HCT116 (cell line): Measurements from ENCODE around the gene IL1RAP.

ENCODE experiments used
- ATF3 ChIP-seq: IDR thresholded peaks from 2 replicates; pipeline ENCODE4 v1.6.1; 2012
- CBX3 ChIP-seq: IDR thresholded peaks from 2 replicates; pipeline ENCODE4 v1.6.1; 2012; ENCODE audit warnings: low read depth
- EGR1 ChIP-seq: IDR thresholded peaks from 2 replicates; pipeline ENCODE4 v1.6.1; 2012; ENCODE audit warnings: low read depth
- EZH2 ChIP-seq: fragments of 200-600 bp; sonication (generic); IDR thresholded peaks from 2 replicates; pipeline ENCODE4 v1.6.1; 2017; ENCODE audit warnings: antibody characterized with exemption, mixed run types
- JUND ChIP-seq: IDR thresholded peaks from 2 replicates; pipeline ENCODE4 v1.6.1; 2012
- MAX ChIP-seq: IDR thresholded peaks from 2 replicates; pipeline ENCODE4 v1.6.1; 2012
- POLR2A ChIP-seq: IDR thresholded peaks from 2 replicates; pipeline ENCODE4 v1.7.0; 2011; ENCODE audit warnings: borderline replicate concordance; ENCODE audit not compliant: insufficient read depth, insufficient read length; ENCODE audit errors: extremely low read depth
- POLR2AphosphoS5 ChIP-seq: IDR thresholded peaks from 2 replicates; pipeline ENCODE4 v1.6.1; 2011; ENCODE audit warnings: mild to moderate bottlenecking, low read depth, low read length, moderate library complexity
- REST ChIP-seq: IDR thresholded peaks from 2 replicates; pipeline ENCODE4 v1.6.1; 2012; ENCODE audit warnings: low read depth
- SIN3A ChIP-seq: IDR thresholded peaks from 2 replicates; pipeline ENCODE4 v1.6.1; 2012; ENCODE audit warnings: low read depth
- ZNF274 ChIP-seq: fragments of 200-500 bp; sonication (Bioruptor generic); IDR thresholded peaks from 2 replicates; pipeline ENCODE4 v1.6.1; 2014; ENCODE audit warnings: mild to moderate bottlenecking, low read depth, low read length, inconsistent platforms
- TF ChIP-seq, protein P1 (sequence below), 3 experiments: fragments of 200-600 bp in 1 of 3; sonication (generic) in 1 of 3; IDR thresholded peaks in 2 of 3; conservative IDR thresholded peaks in 1 of 3; 2 replicates each; pipeline ENCODE4 v1.5.1; 2012 to 2017; ENCODE audit warnings: low read depth in 2 of 3, low read length in 2 of 3, antibody characterized with exemption in 1 of 3, borderline replicate concordance in 1 of 3, control low read depth in 1 of 3, mild to moderate bottlenecking in 1 of 3, mixed read lengths in 1 of 3, mixed run types in 1 of 3, moderate library complexity in 1 of 3; ENCODE audit not compliant: insufficient read depth in 1 of 3

DNA sequence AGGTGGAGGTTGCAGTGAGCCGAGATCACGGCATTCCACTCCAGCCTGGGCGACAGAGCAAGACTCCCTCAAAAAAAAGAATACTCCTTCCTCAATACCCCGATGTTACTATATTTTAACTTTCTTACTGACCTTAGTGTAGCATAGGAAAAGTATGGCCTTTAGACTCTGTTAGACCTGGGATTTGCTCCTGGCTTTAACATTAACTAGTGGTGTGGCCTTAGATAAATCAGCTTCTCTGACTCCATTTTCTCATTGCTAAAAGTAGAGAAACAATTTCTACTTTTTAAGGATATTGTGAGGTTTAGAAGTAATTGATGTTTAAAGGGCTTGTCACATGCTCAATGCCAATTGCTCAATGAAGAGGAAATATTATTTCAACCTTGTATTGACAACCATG is 7.6 kb upstream of the IL1RAP start:
- TF ChIP-seq, protein P1, sequence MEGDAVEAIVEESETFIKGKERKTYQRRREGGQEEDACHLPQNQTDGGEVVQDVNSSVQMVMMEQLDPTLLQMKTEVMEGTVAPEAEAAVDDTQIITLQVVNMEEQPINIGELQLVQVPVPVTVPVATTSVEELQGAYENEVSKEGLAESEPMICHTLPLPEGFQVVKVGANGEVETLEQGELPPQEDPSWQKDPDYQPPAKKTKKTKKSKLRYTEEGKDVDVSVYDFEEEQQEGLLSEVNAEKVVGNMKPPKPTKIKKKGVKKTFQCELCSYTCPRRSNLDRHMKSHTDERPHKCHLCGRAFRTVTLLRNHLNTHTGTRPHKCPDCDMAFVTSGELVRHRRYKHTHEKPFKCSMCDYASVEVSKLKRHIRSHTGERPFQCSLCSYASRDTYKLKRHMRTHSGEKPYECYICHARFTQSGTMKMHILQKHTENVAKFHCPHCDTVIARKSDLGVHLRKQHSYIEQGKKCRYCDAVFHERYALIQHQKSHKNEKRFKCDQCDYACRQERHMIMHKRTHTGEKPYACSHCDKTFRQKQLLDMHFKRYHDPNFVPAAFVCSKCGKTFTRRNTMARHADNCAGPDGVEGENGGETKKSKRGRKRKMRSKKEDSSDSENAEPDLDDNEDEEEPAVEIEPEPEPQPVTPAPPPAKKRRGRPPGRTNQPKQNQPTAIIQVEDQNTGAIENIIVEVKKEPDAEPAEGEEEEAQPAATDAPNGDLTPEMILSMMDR (IDR thresholded peaks at IDR 0.05 in 2 of 3, conservative IDR thresholded peaks at IDR 0.05 in 1 of 3; ENCODE audit: borderline replicate concordance in 1 of 3, insufficient read depth in 1 of 3, low read depth in 2 of 3, low read length in 2 of 3), result no peak
- TF ChIP-seq JUND (no peak), REST (no peak), EGR1 (no peak), CBX3 (no peak), SIN3A (no peak), ZNF274 (no peak), POLR2A (no peak), MAX (no peak), POLR2AphosphoS5 (no peak), EZH2 (no peak), ATF3 (no peak)
